Subcutaneous adipose tissue (tissue), 4 donors: ENCODE data around the gene PYGB. TPM values are rescaled to one million over a fixed set of nuclear protein-coding genes. Genes with fewer than 3 reads are reported as not detected.

ENCODE experiments used
- total RNA-seq, 4 donors: library from RNA; depleted of rRNA; stranded (reverse); fragments of >200 nt; gene quantifications; one replicate each; pipeline ENCODE4 v1.1.0, GENCODE V29; 2016
- TF ChIP-seq, protein P1 (sequence below): fragments of 450-650 bp; IDR thresholded peaks from one replicate; pipeline ENCODE4 v1.5.1; 2016; ENCODE audit warnings: low read depth, mild to moderate bottlenecking, control low read depth, antibody characterized with exemption, moderate library complexity

The PYGB gene
- total RNA-seq, 4 donors from 2014 or later = 99.3 to 216 (median 137) TPM

DNA sequence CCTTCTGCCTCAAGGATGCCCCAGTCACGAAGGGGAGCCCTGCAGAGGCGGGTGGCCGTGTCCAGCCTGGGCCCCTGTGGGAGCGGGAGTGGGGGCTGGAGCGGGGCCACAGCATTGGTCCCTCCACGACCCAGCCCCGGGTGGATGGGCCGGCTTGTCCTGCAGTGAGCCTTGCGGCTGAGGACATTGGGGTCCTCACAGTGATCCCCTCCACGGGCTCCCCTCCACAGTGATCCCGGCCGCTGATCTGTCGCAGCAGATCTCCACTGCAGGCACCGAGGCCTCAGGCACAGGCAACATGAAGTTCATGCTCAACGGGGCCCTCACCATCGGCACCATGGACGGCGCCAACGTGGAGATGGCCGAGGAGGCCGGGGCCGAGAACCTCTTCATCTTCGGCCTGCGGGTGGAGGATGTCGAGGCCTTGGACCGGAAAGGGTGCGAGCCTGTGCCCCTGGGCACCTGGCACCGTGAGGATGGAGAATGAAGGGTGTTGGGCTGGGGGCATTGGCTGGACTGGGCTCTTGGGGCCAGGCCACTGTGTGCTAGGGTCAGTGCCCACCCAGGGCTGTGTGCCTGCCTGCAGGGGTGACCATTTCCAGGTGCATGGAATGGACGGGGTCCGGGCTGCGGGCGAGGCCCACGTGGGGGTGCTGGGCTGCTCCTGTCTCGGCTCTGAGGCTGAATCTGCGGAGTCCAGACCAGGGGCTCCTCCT is 44.4 kb downstream of the PYGB start:
- TF ChIP-seq, protein P1, sequence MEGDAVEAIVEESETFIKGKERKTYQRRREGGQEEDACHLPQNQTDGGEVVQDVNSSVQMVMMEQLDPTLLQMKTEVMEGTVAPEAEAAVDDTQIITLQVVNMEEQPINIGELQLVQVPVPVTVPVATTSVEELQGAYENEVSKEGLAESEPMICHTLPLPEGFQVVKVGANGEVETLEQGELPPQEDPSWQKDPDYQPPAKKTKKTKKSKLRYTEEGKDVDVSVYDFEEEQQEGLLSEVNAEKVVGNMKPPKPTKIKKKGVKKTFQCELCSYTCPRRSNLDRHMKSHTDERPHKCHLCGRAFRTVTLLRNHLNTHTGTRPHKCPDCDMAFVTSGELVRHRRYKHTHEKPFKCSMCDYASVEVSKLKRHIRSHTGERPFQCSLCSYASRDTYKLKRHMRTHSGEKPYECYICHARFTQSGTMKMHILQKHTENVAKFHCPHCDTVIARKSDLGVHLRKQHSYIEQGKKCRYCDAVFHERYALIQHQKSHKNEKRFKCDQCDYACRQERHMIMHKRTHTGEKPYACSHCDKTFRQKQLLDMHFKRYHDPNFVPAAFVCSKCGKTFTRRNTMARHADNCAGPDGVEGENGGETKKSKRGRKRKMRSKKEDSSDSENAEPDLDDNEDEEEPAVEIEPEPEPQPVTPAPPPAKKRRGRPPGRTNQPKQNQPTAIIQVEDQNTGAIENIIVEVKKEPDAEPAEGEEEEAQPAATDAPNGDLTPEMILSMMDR = no peak

DNA sequence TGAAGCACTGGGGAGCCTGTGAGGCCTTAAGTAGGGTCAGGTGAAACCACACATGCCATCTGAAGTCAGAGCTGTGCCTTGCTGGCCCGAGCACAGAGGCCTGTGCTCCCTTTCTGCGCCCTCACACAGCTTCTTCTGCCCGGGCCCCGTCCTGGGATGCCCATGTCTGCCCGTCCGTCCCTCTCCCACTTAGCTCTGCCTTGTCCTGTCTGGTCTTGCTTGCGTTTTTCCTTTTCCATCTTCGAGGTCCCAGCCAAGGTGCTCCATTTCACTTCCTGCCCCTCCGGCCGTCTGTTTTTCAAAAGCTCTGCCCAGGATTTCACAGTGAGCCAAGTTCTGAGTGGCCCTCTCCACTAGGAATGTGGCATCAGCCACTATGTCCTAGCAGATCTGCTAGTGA is 45.6 kb downstream of the PYGB start:
- TF ChIP-seq, protein P1 = no peak

DNA sequence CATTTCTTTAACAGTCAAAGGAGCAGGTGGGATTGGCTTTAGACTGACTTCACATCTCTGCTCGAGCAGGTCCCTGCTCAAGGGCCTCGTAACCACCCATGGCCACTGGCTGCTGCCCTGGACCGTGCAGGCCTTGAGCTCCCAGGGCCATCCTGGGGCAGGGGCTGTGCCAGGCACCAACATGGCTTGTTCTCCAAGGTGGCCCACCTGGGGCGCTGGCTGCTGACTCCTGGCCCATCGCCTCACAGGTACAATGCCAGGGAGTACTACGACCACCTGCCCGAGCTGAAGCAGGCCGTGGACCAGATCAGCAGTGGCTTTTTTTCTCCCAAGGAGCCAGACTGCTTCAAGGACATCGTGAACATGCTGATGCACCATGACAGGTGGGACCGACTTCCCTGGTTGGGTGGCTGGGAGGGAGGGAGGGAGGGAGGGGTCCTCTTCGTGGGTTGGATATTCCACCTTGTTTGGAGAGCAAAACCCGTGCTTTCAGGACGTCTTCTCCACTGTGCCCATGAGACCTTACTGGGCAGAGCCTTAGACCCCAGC is 46.1 kb downstream of the PYGB start:
- TF ChIP-seq, protein P1 = no peak

DNA sequence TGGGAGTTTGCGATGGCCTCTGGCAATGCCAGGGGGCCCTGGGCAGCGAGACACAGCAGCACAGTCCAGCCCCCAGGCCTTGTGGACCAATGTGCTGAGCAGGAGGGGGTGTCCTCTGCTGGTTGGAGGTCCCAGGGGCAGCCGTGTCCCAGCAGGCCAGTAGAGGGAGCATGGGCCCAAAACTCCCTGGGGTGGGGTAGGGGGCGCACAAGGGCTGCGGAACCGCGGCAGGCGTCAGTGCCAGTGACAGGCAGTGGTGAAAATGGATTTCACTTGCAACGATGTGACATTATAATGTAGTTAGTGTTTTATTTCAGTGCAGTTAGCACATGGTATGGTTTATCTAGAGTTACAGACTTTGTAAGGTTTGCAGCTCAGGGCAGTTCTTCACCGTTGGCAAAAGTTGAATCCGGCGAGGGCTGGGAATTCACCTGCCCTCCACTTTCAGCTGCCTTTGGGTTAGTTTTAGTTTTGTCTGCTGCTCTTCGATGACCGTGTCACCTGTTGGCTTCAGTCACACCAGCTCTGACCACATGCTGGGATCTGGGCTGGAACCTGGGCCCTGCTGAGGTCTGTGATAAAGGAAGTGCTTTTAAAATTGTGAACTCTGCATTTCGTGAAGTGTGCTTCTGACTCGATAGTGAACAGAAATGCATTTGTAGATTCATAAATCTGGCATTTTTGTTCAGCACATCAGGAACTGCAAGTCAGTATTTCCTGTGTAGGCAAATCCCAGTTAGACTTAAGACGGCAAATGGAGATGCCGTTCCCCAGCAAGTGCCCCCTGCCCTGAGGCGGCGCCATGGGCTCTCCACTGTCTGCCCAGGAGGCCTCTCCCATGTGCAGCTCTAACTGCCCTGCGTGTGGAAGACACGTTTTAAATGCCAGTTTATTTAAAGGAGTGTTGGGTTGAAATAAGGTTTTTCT is 46.8 kb downstream of the PYGB start:
- TF ChIP-seq, protein P1 = no peak

DNA sequence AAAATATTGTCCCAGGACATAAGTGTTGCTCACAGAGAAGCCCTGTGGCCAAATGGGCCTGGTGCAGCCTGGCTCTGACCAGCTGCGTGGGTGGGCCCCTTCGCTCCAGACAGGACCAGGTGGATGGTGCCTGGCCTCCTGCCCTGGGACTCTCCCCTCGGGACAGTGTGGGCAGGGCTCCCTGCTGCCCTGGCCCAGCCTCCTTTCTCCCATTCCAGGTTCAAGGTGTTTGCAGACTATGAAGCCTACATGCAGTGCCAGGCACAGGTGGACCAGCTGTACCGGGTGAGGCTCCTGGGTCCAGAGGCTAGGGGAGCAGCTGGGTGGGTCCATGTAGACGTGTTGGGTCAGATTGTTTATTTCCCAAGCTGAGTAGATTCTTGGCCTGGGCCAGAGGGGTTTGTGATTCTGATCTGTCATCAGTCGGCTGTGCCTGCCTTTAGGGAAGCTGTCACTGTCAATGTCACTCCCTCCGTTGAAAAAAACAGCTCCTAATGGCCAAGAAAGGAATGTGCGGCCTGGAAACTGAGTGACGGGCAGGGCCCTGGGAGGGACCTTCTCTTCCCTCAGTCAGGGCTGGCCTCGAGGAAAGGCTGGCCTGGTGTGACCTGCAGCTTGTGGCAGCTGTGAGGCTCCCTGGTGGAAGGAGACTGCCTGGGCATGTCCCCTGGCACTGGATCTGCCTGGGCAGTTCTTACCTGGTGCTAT is 47.7 kb downstream of the PYGB start:
- TF ChIP-seq, protein P1 = no peak

DNA sequence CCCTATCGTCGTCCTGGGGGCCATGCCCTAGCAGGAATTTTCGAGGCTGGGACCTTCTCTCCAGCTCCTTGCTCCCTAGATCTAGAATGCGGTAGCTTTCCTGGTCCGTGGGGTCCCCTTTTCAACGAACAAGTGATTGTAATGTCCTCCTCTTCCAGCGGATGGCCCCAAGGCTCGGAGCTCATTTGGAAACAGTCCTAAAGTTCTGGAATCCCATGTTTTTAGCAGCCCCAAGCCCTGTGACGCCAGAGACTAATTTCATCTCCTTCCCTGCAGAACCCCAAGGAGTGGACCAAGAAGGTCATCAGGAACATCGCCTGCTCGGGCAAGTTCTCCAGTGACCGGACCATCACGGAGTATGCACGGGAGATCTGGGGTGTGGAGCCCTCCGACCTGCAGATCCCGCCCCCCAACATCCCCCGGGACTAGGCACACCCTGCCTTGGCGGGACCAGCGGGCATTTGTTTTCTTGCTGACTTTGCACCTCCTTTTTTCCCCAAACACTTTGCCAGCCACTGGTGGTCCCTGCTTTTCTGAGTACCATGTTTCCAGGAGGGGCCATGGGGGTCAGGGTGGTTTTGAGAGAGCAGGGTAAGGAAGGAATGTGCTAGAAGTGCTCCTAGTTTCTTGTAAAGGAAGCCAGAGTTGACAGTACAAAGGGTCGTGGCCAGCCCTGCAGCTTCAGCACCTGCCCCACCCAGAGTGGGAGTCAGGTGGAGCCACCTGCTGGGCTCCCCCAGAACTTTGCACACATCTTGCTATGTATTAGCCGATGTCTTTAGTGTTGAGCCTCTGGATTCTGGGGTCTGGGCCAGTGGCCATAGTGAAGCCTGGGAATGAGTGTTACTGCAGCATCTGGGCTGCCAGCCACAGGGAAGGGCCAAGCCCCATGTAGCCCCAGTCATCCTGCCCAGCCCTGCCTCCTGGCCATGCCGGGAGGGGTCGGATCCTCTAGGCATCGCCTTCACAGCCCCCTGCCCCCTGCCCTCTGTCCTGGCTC is 48.5 kb downstream of the PYGB start:
- TF ChIP-seq, protein P1 = no peak
